H1 (cell line): ENCODE measurements around the gene TMPRSS2. TPM values are rescaled to one million over a fixed set of nuclear protein-coding genes. Genes with fewer than 3 reads are reported as not detected.

Source experiments
- CTCF ChIA-PET: fragments of 300-600 bp; sonication (Branson Sonifier 250); formaldehyde crosslinking; loops from one replicate; lab custom pipeline; 2021; ENCODE audit not compliant: partially characterized antibody; lab: Charles Lee
- POLR2A ChIA-PET: fragments of 300-600 bp; sonication (Branson Sonifier 250); formaldehyde crosslinking; loops from one replicate; lab custom pipeline; 2021; ENCODE audit warnings: inconsistent platforms; ENCODE audit not compliant: partially characterized antibody; lab: Charles Lee
- DNase-seq, 2 experiments: peaks; one replicate each; pipeline versions ENCODE4 v3.0.0 to v3.0.0-alpha.2; 2010 to 2022; ENCODE audit warnings: low spot score in 2 of 2, low read depth in 1 of 2, mixed read lengths in 1 of 2
- FAIRE-seq: peaks from 2 replicates; lab custom pipeline; 2011; peaks lifted over from hg19 to GRCh38; lab: Jason Lieb, UNC
- H2AFZ ChIP-seq: 2 replicates; pipeline ENCODE4 v1.8.1; 2012; ENCODE audit warnings: low read length, inconsistent platforms
- H2AK5ac ChIP-seq: 2 replicates; pipeline ENCODE4 v1.6.1; 2013; ENCODE audit warnings: low read depth, low read length
- H2BK120ac ChIP-seq: replicated peaks from 2 replicates; pipeline ENCODE3; 2013; ENCODE audit warnings: low read depth, low read length, inconsistent platforms
- H2BK12ac ChIP-seq: 2 replicates; pipeline ENCODE4 v1.6.1; 2013; ENCODE audit warnings: low read depth, low read length
- H2BK15ac ChIP-seq: 2 replicates; pipeline ENCODE4 v1.6.1; 2013; ENCODE audit warnings: low read length
- H2BK20ac ChIP-seq: 2 replicates; pipeline ENCODE4 v1.6.1; 2013; ENCODE audit warnings: low read length
- H2BK5ac ChIP-seq: 2 replicates; pipeline ENCODE4 v1.6.1; 2013; ENCODE audit warnings: low read depth, low read length
- H3K14ac ChIP-seq: 2 replicates; pipeline ENCODE4 v1.6.1; 2013; ENCODE audit warnings: inconsistent platforms; ENCODE audit not compliant: insufficient read length
- H3K18ac ChIP-seq: 2 replicates; pipeline ENCODE4 v1.6.1; 2013; ENCODE audit warnings: low read length; ENCODE audit errors: extremely low read depth
- H3K23ac ChIP-seq: 2 replicates; pipeline ENCODE4 v1.6.1; 2013; ENCODE audit warnings: inconsistent platforms; ENCODE audit not compliant: insufficient read length
- H3K23me2 ChIP-seq: 2 replicates; pipeline ENCODE4 v1.6.1; 2013; ENCODE audit warnings: low read depth, low read length
- H3K27ac ChIP-seq: 2 replicates; pipeline ENCODE4 v1.6.1; 2011; ENCODE audit warnings: low read depth, low read length, inconsistent platforms
- H3K27me3 ChIP-seq, 4 experiments: replicated peaks in 1 of 4; 1 replicate in 1 of 4; 2 replicates in 3 of 4; pipeline versions ENCODE4 v1.6.1 to v1.8.1; 2011 to 2013; ENCODE audit warnings: low read length in 3 of 4, mild to moderate bottlenecking in 3 of 4, inconsistent platforms in 2 of 4, mixed read lengths in 2 of 4, moderate library complexity in 1 of 4; ENCODE audit not compliant: control insufficient read depth in 3 of 4, insufficient read depth in 3 of 4; ENCODE audit errors: extremely low read depth in 1 of 4
- H3K36me3 ChIP-seq, 4 experiments: 2 replicates each; pipeline versions ENCODE4 v1.6.1 to v1.8.1; 2011 to 2013; ENCODE audit warnings: mild to moderate bottlenecking in 4 of 4, low read length in 3 of 4, moderate library complexity in 2 of 4, control low read depth in 1 of 4, inconsistent platforms in 1 of 4; ENCODE audit not compliant: insufficient read depth in 4 of 4, control insufficient read depth in 2 of 4
- H3K4ac ChIP-seq: replicated peaks from 2 replicates; pipeline ENCODE3; 2013; ENCODE audit warnings: low read length, low read depth, mixed read lengths, inconsistent platforms; ENCODE audit not compliant: insufficient read length
- H3K4me1 ChIP-seq, 4 experiments: replicated peaks in 1 of 4; 1 replicate in 1 of 4; 2 replicates in 3 of 4; pipeline versions ENCODE4 v1.6.1 to v1.8.1; 2011 to 2013; ENCODE audit warnings: low read length in 3 of 4, inconsistent platforms in 2 of 4, mixed read lengths in 1 of 4; ENCODE audit not compliant: insufficient read depth in 4 of 4, control insufficient read depth in 3 of 4
- H3K4me2 ChIP-seq, 2 experiments: 2 replicates each; pipeline versions ENCODE4 v1.6.1 to v1.8.1; 2011 to 2013; ENCODE audit warnings: low read depth in 2 of 2, low read length in 2 of 2, control low read depth in 1 of 2, inconsistent platforms in 1 of 2, mild to moderate bottlenecking in 1 of 2; ENCODE audit not compliant: insufficient read depth in 1 of 2
- H3K4me3 ChIP-seq, 4 experiments: fragments of 200-600, 300-600 bp in 1 of 4; sonication (generic), shearing (Covaris generic), sonication (Bioruptor Twin) in 1 of 4; 2 replicates each; pipeline versions ENCODE4 v1.5.1 to v1.8.1; 2011 to 2016; ENCODE audit warnings: low read length in 4 of 4, low read depth in 3 of 4, control low read depth in 2 of 4, inconsistent platforms in 2 of 4, mild to moderate bottlenecking in 2 of 4, mixed read lengths in 1 of 4, moderate library complexity in 1 of 4; ENCODE audit not compliant: insufficient read depth in 2 of 4; ENCODE audit errors: extremely low read depth in 1 of 4
- H3K56ac ChIP-seq: replicated peaks from 2 replicates; pipeline ENCODE3; 2013; ENCODE audit warnings: low read depth, mild to moderate bottlenecking, mixed read lengths, low read length, inconsistent platforms; ENCODE audit not compliant: insufficient read length
- H3K79me1 ChIP-seq: 2 replicates; pipeline ENCODE4 v1.6.1; 2013; ENCODE audit warnings: low read depth, low read length, control low read depth
- H3K79me2 ChIP-seq, 2 experiments: 2 replicates each; pipeline versions ENCODE4 v1.6.1 to v1.8.1; 2012 to 2013; ENCODE audit warnings: low read length in 2 of 2, mild to moderate bottlenecking in 2 of 2, inconsistent platforms in 1 of 2; ENCODE audit not compliant: insufficient read depth in 2 of 2, control insufficient read depth in 1 of 2
- H3K9ac ChIP-seq, 4 experiments: replicated peaks in 1 of 4; 1 replicate in 1 of 4; 2 replicates in 3 of 4; pipeline versions ENCODE4 v1.6.1 to v1.8.1; 2011 to 2013; ENCODE audit warnings: low read depth in 3 of 4, low read length in 3 of 4, control low read depth in 2 of 4, mild to moderate bottlenecking in 2 of 4, moderate library complexity in 2 of 4, inconsistent platforms in 1 of 4; ENCODE audit errors: extremely low read depth in 1 of 4
- H3K9me3 ChIP-seq, 2 experiments: 2 replicates each; pipeline versions ENCODE4 v1.6.1 to v1.8.1; 2012 to 2013; ENCODE audit warnings: mild to moderate bottlenecking in 2 of 2, moderate library complexity in 2 of 2, control low read depth in 1 of 2, inconsistent platforms in 1 of 2, low read depth in 1 of 2, low read length in 1 of 2, mixed read lengths in 1 of 2; ENCODE audit not compliant: insufficient read depth in 2 of 2
- H4K20me1 ChIP-seq, 2 experiments: replicated peaks in 1 of 2; 2 replicates each; pipeline versions ENCODE3 to v1.8.1; 2011 to 2013; ENCODE audit warnings: inconsistent platforms in 2 of 2, low read length in 2 of 2, mild to moderate bottlenecking in 1 of 2; ENCODE audit not compliant: insufficient read depth in 2 of 2, control insufficient read depth in 1 of 2
- H4K5ac ChIP-seq: 2 replicates; pipeline ENCODE4 v1.6.1; 2013; ENCODE audit warnings: low read length, low read depth, mixed read lengths, inconsistent platforms; ENCODE audit not compliant: insufficient read length
- H4K8ac ChIP-seq: 2 replicates; pipeline ENCODE4 v1.8.0; 2013; ENCODE audit warnings: mild to moderate bottlenecking, moderate library complexity, low read length, inconsistent platforms; ENCODE audit not compliant: insufficient read depth; ENCODE audit errors: extremely low read depth
- H4K91ac ChIP-seq: replicated peaks from 2 replicates; pipeline ENCODE3; 2013; ENCODE audit warnings: low read length, mixed read lengths, inconsistent platforms; ENCODE audit not compliant: insufficient read length
- JUND ChIP-seq: IDR thresholded peaks from 2 replicates; pipeline ENCODE4 v1.6.1; 2011; ENCODE audit warnings: mild to moderate bottlenecking, improper control_type of control experiment, low read length
- SIRT6 ChIP-seq: IDR thresholded peaks from one replicate; pipeline ENCODE4 v1.7.1; 2012; ENCODE audit warnings: low read length, inconsistent platforms
- WGBS, 2 experiments: shearing (Covaris generic) in 1 of 2; methylation state at CpG; one replicate each; pipeline versions ENCODE4 v1.1.6 to v1.1.7; 2013 to 2015; ENCODE audit warnings: low lambda C conversion rate in 2 of 2, mixed read lengths in 2 of 2, inconsistent platforms in 1 of 2, low coverage in 1 of 2, missing lambda C conversion rate in 1 of 2; ENCODE audit not compliant: insufficient replicate concordance in 2 of 2, insufficient coverage in 1 of 2, insufficient read length in 1 of 2; ENCODE audit errors: extremely low coverage in 1 of 2, missing lambda C conversion rate in 1 of 2; 5-methylcytosine and 5-hydroxymethylcytosine counted together
- polyA plus RNA-seq, 7 experiments: library from polyadenylated mRNA; depleted of rRNA in 3 of 7; stranded (reverse) in 5 of 7; unstranded in 2 of 7; fragments of >200 nt in 5 of 7; fragments of 200-250 nt in 2 of 7; gene quantifications; 1 replicate in 5 of 7; 2 replicates in 1 of 7; 4 replicates in 1 of 7; pipeline versions ENCODE4 v1.2.1 to v1.2.3, GENCODE V29; 2011 to 2013; ENCODE audit warnings: missing spikeins in 2 of 7, mixed read lengths in 2 of 7
- total RNA-seq: library from RNA; stranded (reverse); fragmentation: NEBNext Ultra II Directional; extraction: Animal tissue kit (Norgen Biotek cat#: 25700); gene quantifications from 2 replicates; pipeline ENCODE4 v1.2.1, GENCODE V29; 2021
- TF ChIP-seq, protein P1 (sequence below): IDR thresholded peaks from 2 replicates; pipeline ENCODE4 v1.6.1; 2012; ENCODE audit warnings: low read length, inconsistent platforms

Gene TMPRSS2
- total and polyA plus RNA-seq, 2 of the 8 experiments (the other 6 are each of a cell fraction or from before 2014, with no cell fraction given) = 9.2 to 11.0 TPM

DNA sequence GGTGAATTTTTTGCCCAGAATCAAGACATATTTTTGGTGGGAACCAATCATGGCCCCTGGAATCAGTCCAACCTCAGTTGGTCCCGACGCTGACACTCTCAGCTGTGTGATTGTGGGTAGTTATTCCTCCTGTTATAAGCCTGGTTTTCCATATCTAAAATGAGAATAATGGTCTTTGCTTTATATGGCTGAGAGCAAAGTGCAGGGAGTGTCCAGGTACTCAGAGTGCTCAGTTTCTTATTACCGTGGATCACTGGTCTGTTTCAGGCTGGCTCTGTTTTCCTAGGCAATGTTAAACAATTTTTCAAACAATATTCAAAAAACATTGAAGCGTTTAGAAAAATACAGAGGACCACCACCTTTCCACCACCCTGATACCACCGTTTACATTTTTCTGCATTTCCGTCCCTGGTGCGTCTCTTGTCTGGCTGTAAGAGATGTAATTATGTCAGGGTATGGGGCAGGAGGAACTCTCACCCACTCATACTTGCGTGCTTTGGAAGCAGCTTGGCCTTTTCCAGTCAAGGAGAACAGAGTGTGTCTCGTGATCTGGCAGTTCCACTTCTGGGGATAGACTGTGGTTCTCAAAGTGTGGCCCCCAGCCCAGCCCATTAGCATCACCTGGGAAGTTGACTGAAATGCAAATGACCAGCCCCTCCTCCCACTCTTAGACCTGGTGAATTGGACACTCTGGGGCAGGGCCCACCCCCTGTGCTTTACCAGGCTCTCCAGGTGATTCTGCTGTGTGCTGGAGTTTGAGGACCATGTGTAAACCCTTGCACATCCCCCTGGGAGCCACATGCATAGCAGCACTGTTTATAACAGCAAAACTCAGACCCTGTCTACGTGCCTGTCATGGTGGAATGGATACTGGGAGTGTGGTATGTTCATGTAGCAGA lies 75.1 kb downstream of the TMPRSS2 start:
- ChIA-PET CTCF (interaction anchor here (1.2 kb wide), 1 partner anchor 26 kb away, joined by 4 read pairs; no protein-coding TSS in a partner anchor), POLR2A (no interaction called here)
- no peak overlapping the region for H3K18ac ChIP-seq
- no peaks in the 10 kb centered on the region for H3K36me3 ChIP-seq
- H3K79me2 ChIP-seq = no peaks in the 10 kb centered on the region
- no peak overlapping the region for H3K14ac ChIP-seq
- no peak for TF ChIP-seq SIRT6
- no peak for TF ChIP-seq JUND
- TF ChIP-seq, protein P1, sequence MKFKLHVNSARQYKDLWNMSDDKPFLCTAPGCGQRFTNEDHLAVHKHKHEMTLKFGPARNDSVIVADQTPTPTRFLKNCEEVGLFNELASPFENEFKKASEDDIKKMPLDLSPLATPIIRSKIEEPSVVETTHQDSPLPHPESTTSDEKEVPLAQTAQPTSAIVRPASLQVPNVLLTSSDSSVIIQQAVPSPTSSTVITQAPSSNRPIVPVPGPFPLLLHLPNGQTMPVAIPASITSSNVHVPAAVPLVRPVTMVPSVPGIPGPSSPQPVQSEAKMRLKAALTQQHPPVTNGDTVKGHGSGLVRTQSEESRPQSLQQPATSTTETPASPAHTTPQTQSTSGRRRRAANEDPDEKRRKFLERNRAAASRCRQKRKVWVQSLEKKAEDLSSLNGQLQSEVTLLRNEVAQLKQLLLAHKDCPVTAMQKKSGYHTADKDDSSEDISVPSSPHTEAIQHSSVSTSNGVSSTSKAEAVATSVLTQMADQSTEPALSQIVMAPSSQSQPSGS = no peak
- H2BK15ac ChIP-seq = no peak overlapping the region
- peaks cover 0 to 2% of the 10 kb centered on the region in 2 experiments; a peak in 1 of 4 replicates for H3K9me3 ChIP-seq
- no peak overlapping the region for H3K4me2 ChIP-seq
- no peak overlapping the region for H2BK5ac ChIP-seq
- H4K20me1 ChIP-seq = no peaks in the 10 kb centered on the region
- FAIRE-seq (no peak), DNase-seq (peak in 1 of 2 experiments; percentile 16)
- no peak overlapping the region for H4K91ac ChIP-seq
- no peak overlapping the region for H3K4ac ChIP-seq
- H2BK20ac ChIP-seq = no peak overlapping the region
- no peak overlapping the region for H3K23ac ChIP-seq
- no peak overlapping the region for H2AK5ac ChIP-seq
- no peaks in the 10 kb centered on the region; a peak in 2 of 7 replicates for H3K27me3 ChIP-seq
- H3K27ac ChIP-seq = no peak overlapping the region
- no peaks in the 10 kb centered on the region for H3K23me2 ChIP-seq
- H3K4me3 ChIP-seq = no peak overlapping the region
- H2AFZ ChIP-seq = no peak overlapping the region
- H4K8ac ChIP-seq = no peak overlapping the region
- no peak overlapping the region for H3K56ac ChIP-seq
- no peak overlapping the region for H2BK12ac ChIP-seq
- no peak overlapping the region for H4K5ac ChIP-seq
- 86% methylated on average over 10 of the region's 10 CpGs; no CpG with 5 or more reads in 1 of the 2 experiments for WGBS, 2 experiments
- H3K4me1 ChIP-seq = no peaks in the 10 kb centered on the region
- no peak overlapping the region for H2BK120ac ChIP-seq
- no peaks in the 10 kb centered on the region for H3K79me1 ChIP-seq
- no peak overlapping the region for H3K9ac ChIP-seq
